Ectodermal cell (in vitro differentiated cells): Measurements from ENCODE around the gene NSUN7.

Source experiments
- H3K27ac ChIP-seq: 2 replicates; pipeline ENCODE4 v1.7.0; 2013; ENCODE audit warnings: mild to moderate bottlenecking, low read depth, low read length; ENCODE audit not compliant: insufficient read depth, poor library complexity, severe bottlenecking
- H3K27me3 ChIP-seq: 2 replicates; pipeline ENCODE4 v1.7.0; 2013; ENCODE audit warnings: mild to moderate bottlenecking, low read length; ENCODE audit not compliant: insufficient read depth, control insufficient read depth, poor library complexity, severe bottlenecking
- H3K36me3 ChIP-seq: one replicate; pipeline ENCODE4 v1.7.0; 2013; ENCODE audit warnings: low read length; ENCODE audit not compliant: control insufficient read depth, insufficient read depth
- H3K4me1 ChIP-seq: one replicate; pipeline ENCODE4 v1.7.0; 2013; ENCODE audit warnings: low read length; ENCODE audit not compliant: control insufficient read depth, insufficient read depth
- H3K4me3 ChIP-seq: 2 replicates; pipeline ENCODE4 v1.7.0; 2013; ENCODE audit warnings: low read depth, low read length, control low read depth; ENCODE audit not compliant: insufficient read depth
- H3K9me3 ChIP-seq: 2 replicates; pipeline ENCODE4 v1.7.0; 2013; ENCODE audit warnings: mild to moderate bottlenecking, low read length, moderate library complexity; ENCODE audit not compliant: control insufficient read depth
- WGBS, 2 experiments: methylation state at CpG; one replicate each; pipeline ENCODE4 v1.1.7; 2013; ENCODE audit warnings: missing lambda C conversion rate in 2 of 2; 5-methylcytosine and 5-hydroxymethylcytosine counted together

NSUN7 gene

DNA sequence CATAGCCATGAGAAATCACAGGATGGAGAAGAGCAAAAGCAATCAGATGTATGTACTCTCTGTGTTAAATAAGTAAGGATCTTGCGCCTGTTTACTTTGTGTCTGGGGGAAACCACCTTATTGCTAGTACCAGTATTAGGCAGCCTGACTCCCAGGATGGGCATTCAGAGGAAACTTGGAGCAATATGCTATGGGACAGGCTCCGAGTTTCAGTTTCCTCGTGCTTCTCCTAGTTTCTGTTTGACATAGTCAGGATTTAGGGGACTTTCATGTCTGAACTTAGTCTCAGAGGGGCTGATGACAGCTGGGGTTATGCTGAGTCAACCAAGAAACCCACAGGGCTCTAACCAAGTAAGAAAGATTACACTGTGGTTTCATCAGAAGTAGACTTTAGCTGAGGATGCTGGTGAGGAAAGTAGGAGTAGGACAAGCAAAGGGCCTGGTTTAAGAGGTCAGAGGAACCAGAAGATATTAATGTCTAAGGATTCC lies 13.5 kb downstream of the NSUN7 start:
- no peaks in the 10 kb centered on the region for H3K36me3 ChIP-seq
- WGBS, 2 experiments = 90 to 96% methylated on average over 3 of the region's 3 CpGs
- H3K9me3 ChIP-seq = no peaks in the 10 kb centered on the region
- no peaks in the 10 kb centered on the region for H3K4me1 ChIP-seq
- H3K27ac ChIP-seq = no peak overlapping the region
- H3K4me3 ChIP-seq = no peak overlapping the region
- no peaks in the 10 kb centered on the region for H3K27me3 ChIP-seq

DNA sequence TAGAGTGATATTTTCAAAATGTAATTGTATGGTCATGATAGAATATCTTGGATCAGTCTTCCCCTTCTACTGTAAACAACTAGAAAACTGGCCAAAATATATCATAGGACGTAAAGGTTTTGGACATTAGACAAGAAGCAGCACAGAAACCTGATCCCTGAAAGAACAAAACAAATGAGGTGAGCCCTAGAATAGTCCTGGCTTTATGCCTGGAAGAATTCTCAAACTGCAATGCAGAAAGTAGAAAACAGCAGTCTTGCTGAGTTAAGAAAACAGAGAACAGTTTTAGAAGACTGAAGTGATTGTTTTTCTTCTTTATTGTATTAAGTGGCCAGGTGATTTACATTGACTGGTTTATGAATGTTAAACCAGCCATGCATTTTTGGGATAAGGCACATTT lies 19.5 kb downstream of the NSUN7 start:
- no peak overlapping the region for H3K4me3 ChIP-seq
- no peaks in the 10 kb centered on the region for H3K4me1 ChIP-seq
- no peaks in the 10 kb centered on the region for H3K36me3 ChIP-seq
- no peak overlapping the region for H3K27ac ChIP-seq
- H3K27me3 ChIP-seq = no peaks in the 10 kb centered on the region
- no peaks in the 10 kb centered on the region for H3K9me3 ChIP-seq
- 91 to 95% methylated on average over 1 of the region's 1 CpG for WGBS, 2 experiments

DNA sequence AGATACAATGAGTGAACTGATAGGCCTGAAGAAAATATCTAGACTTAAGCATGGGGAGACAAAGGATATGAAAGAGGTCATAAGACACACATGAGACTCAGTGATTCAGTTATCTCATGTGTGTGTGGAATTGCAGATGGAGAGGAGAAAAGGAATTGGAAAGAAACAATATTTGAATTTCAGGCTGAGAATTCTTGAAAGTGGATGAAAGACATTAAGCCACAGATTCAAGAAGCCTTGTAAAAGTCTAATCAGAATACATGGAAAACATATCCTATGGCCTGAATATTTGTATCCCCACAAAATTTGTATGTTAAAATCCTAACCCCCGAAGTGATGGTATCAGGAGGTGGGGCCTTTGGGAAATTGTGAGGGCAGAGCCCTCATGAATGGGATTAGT lies 28.3 kb downstream of the NSUN7 start:
- no peaks in the 10 kb centered on the region for H3K9me3 ChIP-seq
- H3K36me3 ChIP-seq = peaks cover 6% of the 10 kb centered on the region
- H3K27ac ChIP-seq = no peak overlapping the region
- WGBS, 2 experiments = 100% methylated on average over 1 of the region's 1 CpG
- no peaks in the 10 kb centered on the region for H3K27me3 ChIP-seq
- no peak overlapping the region for H3K4me3 ChIP-seq
- H3K4me1 ChIP-seq = no peaks in the 10 kb centered on the region

DNA sequence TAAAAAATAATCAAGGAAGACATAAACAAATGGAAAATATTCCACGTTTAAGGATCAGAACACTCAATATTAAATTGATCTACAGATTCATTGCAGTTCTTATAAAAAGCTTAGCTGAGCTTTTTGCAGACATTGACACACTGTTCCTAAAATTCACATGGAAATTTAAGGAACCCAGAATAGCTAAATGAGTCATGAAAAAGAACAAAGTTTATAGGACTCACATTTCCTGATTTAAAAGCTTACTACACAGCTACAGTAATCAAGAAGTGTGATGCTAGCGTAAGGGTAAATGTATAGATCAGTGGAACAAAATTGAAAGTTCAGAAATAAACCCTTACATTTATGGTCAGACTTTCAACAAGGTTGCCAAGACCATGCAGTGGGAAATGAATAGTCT lies 33.1 kb downstream of the NSUN7 start:
- no peaks in the 10 kb centered on the region for H3K9me3 ChIP-seq
- no peaks in the 10 kb centered on the region for H3K27me3 ChIP-seq
- no peak overlapping the region for H3K4me3 ChIP-seq
- H3K36me3 ChIP-seq = peaks cover under 1% of the 10 kb centered on the region
- no peak overlapping the region for H3K27ac ChIP-seq
- WGBS, 2 experiments = 87 to 94% methylated on average over 1 to 2 of the region's 2 CpGs
- no peaks in the 10 kb centered on the region for H3K4me1 ChIP-seq

DNA sequence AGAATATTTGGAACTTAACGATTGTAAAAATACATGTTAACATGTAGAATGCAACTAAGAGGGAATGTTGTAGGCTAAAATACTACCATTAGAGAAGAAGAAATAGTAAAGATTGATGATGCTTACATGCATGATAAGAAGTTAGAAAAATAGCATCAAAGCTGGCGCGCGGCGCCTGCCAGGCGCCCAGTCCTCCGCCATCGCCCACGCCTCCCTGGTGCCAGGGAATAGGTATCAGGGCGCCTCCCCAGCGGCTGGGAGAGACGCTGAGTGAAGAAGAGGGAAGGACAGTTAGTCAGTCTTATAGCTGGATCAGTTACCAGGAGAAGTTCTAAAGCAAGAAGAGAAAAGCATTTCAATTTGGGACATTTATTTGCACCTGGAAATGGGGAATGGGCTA lies 36.0 kb downstream of the NSUN7 start:
- H3K4me1 ChIP-seq = no peaks in the 10 kb centered on the region
- no peak overlapping the region for H3K4me3 ChIP-seq
- H3K36me3 ChIP-seq = no peaks in the 10 kb centered on the region
- H3K9me3 ChIP-seq = no peaks in the 10 kb centered on the region
- H3K27me3 ChIP-seq = no peaks in the 10 kb centered on the region
- no peak overlapping the region for H3K27ac ChIP-seq
- 95 to 97% methylated on average over 12 of the region's 12 CpGs for WGBS, 2 experiments

DNA sequence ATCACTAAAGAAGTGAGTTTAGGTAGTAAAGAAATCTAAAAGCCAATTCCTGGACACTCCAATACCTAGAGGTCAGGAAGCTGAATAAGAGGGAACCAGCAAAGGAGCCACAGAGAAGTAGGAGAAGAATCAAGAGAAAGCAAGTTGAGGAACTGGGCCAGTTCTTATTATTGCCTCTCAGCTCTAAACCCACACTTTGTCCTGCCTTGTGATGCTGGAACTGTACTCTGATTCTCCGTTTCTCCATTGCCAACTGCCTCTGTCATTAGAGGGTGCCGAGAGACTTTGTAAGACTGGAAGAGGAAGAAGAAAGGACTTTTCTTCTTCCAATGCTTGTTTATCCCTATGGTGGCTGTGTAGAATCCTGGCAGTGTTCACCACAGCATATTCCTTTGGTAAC lies 38.6 kb downstream of the NSUN7 start:
- Histone ChIP-seq H3K4me1 (no peaks in the 10 kb centered on the region), H3K4me3 (no peak overlapping the region), H3K9me3 (no peaks in the 10 kb centered on the region), H3K36me3 (no peaks in the 10 kb centered on the region), H3K27ac (no peak overlapping the region), H3K27me3 (no peaks in the 10 kb centered on the region)
- 92 to 95% methylated on average over 2 of the region's 2 CpGs for WGBS, 2 experiments

DNA sequence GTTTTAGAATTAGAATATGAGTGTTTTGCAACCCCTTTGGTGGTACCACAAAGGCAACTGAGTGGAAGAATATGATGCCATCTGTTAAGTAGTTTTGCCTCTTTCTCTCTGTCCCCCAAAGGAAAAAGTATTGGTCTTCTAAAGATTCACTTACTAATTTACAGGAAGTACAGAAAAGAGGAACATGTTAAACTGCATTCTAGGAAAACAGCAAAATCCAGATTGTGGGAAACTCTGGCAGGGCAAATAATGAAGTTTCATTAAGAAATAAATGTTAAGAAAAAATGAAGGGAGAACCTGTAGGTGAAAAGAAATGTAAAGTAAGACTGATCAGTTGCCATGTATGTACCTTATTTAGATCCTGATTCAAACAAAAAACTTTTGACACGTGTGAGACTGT lies 39.3 kb downstream of the NSUN7 start:
- Histone ChIP-seq H3K4me3 (no peak overlapping the region), H3K36me3 (no peaks in the 10 kb centered on the region), H3K27ac (no peak overlapping the region), H3K4me1 (no peaks in the 10 kb centered on the region), H3K27me3 (no peaks in the 10 kb centered on the region), H3K9me3 (no peaks in the 10 kb centered on the region)
- WGBS, 2 experiments = 89% methylated on average over 1 of the region's 1 CpG; no CpG with 5 or more reads in 1 of the 2 experiments

DNA sequence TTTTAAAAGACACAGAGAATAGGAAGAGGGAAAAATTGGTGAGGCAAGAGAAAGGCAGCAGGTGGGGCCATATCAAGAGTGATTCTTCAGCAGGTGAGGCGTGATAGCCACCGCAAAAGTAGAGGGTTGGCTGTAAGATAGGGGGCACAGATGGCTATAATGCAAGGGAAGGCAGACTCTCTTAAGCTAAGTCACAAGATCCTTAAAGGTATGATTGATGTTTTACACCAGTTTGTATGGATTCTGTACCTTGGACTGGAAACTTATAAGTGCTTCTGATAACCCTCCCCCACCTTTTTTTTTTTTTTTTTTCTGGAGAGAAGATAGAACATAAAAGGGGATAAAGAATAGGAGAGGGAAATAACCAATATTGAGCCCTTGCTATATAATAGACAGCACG lies 40.0 kb downstream of the NSUN7 start:
- Histone ChIP-seq H3K9me3 (no peaks in the 10 kb centered on the region), H3K4me3 (no peak overlapping the region), H3K36me3 (no peaks in the 10 kb centered on the region), H3K4me1 (no peaks in the 10 kb centered on the region), H3K27ac (no peak overlapping the region), H3K27me3 (no peaks in the 10 kb centered on the region)
- 89 to 95% methylated on average over 2 to 3 of the region's 3 CpGs for WGBS, 2 experiments

DNA sequence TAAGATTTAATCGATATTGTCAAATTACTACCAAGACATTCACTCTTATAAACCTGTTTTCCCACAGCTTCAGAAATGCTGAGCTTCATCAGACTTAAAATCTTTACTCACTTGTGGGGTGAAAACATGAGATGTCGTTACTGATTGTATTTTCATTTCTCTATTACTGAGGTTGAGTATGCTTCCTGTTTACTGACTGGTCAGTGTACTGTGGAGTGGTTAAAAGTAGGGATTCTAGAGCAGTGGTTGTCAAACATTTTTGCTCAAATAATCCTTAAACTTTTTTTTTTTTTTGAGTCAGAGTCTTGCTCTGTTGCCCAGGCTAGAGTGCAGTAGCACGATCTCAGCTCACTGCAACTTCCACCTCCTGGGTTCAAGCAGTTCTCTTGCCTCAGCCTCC lies 50.3 kb downstream of the NSUN7 start:
- H3K4me1 ChIP-seq = no peaks in the 10 kb centered on the region
- no peak overlapping the region for H3K4me3 ChIP-seq
- no peaks in the 10 kb centered on the region for H3K27me3 ChIP-seq
- H3K36me3 ChIP-seq = no peaks in the 10 kb centered on the region
- WGBS, 2 experiments = 91 to 92% methylated on average over 3 of the region's 3 CpGs
- H3K9me3 ChIP-seq = no peaks in the 10 kb centered on the region
- H3K27ac ChIP-seq = no peak overlapping the region

DNA sequence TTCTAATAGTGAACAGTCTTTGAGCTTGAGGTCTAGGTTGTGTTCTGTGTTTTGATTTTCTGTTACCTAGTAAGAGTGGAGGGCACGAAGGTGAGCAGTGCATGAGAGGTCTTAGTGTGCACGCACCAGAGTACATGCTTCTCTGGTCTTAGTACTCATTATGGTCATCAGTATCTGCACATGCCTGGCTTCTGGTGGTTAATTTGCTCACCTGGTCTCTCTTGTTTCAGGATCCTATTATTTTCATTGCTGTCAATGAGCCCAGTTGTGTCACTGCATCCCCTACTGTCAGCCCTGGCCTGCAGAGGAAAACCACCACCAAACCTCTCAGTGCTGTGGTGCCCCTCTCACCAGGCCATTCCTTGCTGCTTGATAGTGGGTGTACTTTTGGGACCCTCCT lies 54.8 kb downstream of the NSUN7 start:
- 93 to 98% methylated on average over 2 of the region's 2 CpGs for whole genome bisulfite sequencing, 2 experiments
- no peaks in the 10 kb centered on the region for H3K4me1 ChIP-seq
- H3K27ac ChIP-seq = no peak overlapping the region
- no peak overlapping the region for H3K4me3 ChIP-seq
- H3K9me3 ChIP-seq = no peaks in the 10 kb centered on the region
- no peaks in the 10 kb centered on the region for H3K27me3 ChIP-seq
- H3K36me3 ChIP-seq = no peaks in the 10 kb centered on the region

DNA sequence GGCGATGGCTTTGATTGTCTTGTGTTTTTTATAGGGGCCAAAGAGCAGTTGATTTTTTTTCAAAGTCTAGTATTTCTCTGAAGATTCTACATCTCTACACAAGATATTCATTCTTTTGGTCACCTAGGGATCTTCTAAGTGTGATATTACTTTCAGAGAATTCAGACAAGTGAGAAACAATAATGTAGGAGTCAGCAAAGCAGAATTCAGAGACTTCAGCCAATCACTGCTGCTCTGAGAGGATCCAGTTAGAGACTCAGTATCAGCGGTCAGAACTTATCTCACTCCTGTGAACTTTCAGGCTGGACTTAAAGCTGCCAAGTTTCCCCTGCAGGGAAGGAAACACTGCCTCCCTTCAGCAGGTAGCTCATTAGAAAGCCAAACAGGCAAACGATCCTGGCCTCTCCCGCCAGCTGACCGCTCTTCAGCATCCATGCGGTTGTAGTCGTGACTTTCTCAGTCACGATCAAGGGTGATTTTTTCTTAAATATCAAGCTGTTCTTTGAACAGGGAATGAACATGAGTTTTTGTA lies 59.2 kb downstream of the NSUN7 start:
- Histone ChIP-seq H3K27me3 (no peaks in the 10 kb centered on the region), H3K9me3 (no peaks in the 10 kb centered on the region), H3K4me1 (no peaks in the 10 kb centered on the region), H3K4me3 (no peak overlapping the region), H3K36me3 (peaks cover 3% of the 10 kb centered on the region), H3K27ac (no peak overlapping the region)
- 85% methylated on average over 7 to 8 of the region's 8 CpGs for WGBS, 2 experiments
